ENCODE data around the gene RAB32.

DNA sequence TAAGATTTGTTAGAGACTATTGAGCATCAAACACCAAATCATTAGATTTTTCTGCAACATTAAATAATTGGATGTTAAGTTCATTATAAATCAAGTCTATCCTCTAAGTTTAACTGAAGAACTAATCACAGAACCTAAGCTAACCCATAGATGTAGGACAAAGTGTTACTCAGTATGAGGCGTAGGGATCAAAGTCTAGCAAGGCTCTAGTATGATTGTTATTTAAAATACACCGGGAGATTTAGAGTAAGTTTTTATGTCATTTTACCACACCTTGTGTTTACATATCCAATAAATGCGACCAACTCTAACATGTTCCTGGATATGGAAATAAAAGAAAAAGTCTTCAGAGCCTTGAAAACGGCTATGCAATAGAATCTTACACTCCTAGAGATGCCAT, 57.7 kb downstream of the RAB32 start:
- TF ChIP-seq POLR2AphosphoS5 (IDR thresholded peaks at IDR 0.05; ENCODE audit: low read depth, low read length) = no peak
- TF ChIP-seq, protein P1, sequence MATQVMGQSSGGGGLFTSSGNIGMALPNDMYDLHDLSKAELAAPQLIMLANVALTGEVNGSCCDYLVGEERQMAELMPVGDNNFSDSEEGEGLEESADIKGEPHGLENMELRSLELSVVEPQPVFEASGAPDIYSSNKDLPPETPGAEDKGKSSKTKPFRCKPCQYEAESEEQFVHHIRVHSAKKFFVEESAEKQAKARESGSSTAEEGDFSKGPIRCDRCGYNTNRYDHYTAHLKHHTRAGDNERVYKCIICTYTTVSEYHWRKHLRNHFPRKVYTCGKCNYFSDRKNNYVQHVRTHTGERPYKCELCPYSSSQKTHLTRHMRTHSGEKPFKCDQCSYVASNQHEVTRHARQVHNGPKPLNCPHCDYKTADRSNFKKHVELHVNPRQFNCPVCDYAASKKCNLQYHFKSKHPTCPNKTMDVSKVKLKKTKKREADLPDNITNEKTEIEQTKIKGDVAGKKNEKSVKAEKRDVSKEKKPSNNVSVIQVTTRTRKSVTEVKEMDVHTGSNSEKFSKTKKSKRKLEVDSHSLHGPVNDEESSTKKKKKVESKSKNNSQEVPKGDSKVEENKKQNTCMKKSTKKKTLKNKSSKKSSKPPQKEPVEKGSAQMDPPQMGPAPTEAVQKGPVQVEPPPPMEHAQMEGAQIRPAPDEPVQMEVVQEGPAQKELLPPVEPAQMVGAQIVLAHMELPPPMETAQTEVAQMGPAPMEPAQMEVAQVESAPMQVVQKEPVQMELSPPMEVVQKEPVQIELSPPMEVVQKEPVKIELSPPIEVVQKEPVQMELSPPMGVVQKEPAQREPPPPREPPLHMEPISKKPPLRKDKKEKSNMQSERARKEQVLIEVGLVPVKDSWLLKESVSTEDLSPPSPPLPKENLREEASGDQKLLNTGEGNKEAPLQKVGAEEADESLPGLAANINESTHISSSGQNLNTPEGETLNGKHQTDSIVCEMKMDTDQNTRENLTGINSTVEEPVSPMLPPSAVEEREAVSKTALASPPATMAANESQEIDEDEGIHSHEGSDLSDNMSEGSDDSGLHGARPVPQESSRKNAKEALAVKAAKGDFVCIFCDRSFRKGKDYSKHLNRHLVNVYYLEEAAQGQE (IDR thresholded peaks at IDR 0.05; ENCODE audit: insufficient read depth in 1 of 2, low read depth in 2 of 2, low read length in 2 of 2) = no peak
- TF ChIP-seq SIN3A (IDR thresholded peaks at IDR 0.05; ENCODE audit: borderline replicate concordance, insufficient read depth, low read length) = no peak
- TF ChIP-seq TAF1 (IDR thresholded peaks at IDR 0.05; ENCODE audit: borderline replicate concordance, insufficient read depth, low read length) = no peak
- TF ChIP-seq FOXP2 (optimal IDR thresholded peaks at IDR 0.05; ENCODE audit: borderline replicate concordance, extremely low read depth, extremely low read length, insufficient read depth) = no peak

Data from PFSK-1 (cell line).